Non-pigmented ciliary epithelial cell (primary cell): ENCODE results near the gene ZNF385B.

Experiments used
- DNase-seq: peaks from one replicate; pipeline ENCODE4 v3.0.0-alpha.2; 2010; ENCODE audit warnings: low read depth

ZNF385B gene

DNA sequence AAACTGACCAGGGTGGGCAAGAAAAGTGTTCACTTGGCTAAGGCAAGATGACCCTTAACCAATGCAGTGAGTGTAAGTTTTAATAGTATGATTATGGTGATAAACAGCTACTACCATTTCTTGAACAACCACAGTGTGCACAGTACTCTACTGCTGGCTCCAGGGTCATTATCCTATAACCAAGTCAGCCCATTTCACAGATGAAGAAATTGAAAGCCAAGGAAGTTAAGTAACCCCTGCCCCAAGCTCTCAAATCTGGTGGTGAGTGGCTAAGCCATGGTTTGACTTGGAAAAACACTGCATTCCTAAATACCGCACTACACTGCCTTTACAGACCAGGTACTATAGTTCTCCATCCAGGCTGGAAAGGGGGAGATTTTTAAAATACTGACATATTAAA lies 5.7 kb downstream of the ZNF385B start:
- DNase-seq, result no peak

- no peak for DNase-seq
Observed at GRCh38 chr2:179854891-179855290, 6.5 kb downstream of the ZNF385B start.

DNA sequence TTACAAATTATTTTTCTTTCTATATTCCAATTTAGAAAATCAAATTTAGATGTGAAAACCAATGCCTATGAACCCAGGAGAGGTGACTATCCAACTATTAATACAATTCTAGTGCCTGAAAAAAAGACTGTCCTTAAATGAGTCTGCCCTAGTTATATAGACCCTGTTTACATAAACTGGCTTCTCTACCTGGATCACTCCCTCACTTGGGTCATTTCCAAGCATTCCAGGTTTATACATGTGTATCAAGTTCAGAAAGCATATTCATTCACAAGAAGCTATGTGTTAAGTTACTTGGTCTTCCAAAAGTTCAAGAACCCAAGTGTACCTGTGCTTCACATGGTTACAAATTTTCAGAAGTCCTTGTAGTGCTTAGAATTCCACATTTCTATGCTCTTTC lies 8.3 kb downstream of the ZNF385B start:
- DNase-seq, result no peak

GRCh38 chr2:179850188-179850587 lies 11.2 kb downstream of the ZNF385B start:
- peak; percentile 38 for DNase-seq

GRCh38 chr2:179849719-179850118 lies 11.7 kb downstream of the ZNF385B start:
- no peak for DNase-seq

GRCh38 chr2:179843541-179843940 lies 17.9 kb downstream of the ZNF385B start:
- DNase-seq, result no peak

GRCh38 chr2:179842498-179843153 lies 18.8 kb downstream of the ZNF385B start:
- DNase-seq, result no peak

DNA sequence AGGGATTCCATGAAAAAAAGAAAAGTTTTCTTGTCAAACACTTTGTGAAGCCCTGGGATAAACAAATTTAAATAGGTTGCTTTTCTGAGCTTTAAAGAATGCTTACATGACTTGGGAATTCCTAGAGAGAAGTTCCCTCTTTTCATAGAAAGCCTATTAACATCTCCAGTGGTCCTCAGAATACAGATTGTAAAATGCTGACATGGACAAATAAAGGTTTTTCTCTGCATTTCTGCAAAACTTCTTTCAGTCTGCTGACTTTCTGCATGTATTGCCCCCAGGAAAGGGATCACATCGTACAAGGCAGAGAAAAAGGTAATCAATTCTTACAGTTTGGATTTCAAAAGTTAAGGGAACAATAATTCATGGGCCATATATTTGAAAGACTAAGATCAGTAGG lies 20.6 kb downstream of the ZNF385B start:
- no peak for DNase-seq

DNA sequence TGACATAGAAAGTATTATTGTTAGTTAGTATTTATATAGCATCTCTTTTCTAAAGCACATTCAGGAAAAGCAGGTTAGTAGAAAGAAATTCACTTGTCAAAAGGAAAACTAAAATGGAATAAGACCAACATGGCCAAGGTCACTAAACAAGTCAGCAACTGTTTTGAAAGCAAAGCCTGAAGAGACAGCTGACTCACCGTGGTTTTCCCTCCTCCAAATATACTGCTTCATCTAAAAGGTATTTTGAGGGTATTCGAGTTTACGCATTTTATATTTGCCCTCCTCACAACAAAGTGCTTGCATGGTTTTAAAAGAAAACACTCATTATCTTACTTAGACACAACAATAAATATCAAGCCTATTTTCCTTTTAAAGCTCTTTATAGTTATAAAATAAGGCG lies 24.0 kb downstream of the ZNF385B start:
- peak; percentile 63 for DNase-seq

- no peak for DNase-seq
Observed at GRCh38 chr2:179830043-179830787, 31.2 kb downstream of the ZNF385B start.

DNA sequence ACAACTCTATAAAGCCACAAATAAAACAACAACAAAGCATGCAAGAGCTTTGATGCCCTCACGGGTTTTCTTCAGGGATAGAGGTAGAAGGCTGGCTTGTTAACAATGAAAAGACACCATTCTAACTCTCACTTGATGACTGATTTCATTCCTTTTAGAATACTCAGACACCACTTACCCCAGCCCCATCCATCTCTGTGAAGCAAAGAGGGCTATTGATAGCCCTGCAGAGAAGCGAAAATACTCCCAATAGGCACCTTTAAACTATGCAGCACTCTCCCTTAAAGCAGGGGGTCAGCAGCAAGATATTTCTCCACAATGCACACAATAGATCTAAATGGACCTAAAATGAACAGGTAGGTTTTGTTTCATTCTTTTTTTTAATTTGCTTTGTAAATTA lies 35.1 kb downstream of the ZNF385B start:
- DNase-seq, result no peak

DNA sequence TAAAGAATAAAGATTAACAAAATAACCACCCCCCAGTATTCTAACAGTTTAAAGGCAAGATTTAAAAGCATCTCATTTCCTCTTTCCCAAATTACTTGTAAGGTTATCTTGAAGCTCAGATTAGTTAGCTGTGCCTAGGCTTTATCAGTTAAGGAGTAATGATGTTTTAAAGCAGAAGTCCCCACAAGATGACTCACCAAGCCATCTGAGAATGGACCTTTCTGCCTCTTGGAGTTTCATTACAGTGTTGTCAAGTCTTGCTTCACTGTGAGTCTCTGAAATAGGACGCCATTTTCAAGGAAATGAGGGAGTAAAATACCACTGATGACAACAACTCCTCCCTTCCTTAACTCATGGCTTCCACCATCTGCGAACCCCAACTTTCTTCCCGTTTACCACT lies 35.9 kb downstream of the ZNF385B start:
- no peak for DNase-seq

DNA sequence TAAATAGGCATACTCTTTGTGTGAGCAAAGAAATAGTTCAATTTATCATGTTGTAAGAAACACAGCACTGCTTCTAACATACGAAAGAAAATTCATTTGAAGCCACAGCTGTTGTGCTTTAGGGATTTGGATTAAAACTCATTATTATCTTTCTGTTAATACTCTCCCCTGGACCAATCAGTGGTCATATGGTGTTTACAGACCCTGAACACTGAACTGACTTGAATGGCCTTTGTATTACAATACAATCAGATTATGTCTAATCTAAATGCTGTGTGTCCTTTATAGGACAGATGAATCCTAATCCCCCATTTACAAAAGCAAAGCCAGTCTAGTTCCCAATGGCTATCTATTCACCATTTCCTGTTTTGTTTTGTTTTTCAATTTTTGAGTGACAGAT lies 36.5 kb downstream of the ZNF385B start:
- no peak for DNase-seq

GRCh38 chr2:179822540-179822939 lies 38.9 kb downstream of the ZNF385B start:
- DNase-seq, result no peak

GRCh38 chr2:179818546-179818945 lies 42.9 kb downstream of the ZNF385B start:
- DNase-seq, result peak; percentile 37

GRCh38 chr2:179817181-179817841 lies 44.1 kb downstream of the ZNF385B start:
- no peak for DNase-seq

DNA sequence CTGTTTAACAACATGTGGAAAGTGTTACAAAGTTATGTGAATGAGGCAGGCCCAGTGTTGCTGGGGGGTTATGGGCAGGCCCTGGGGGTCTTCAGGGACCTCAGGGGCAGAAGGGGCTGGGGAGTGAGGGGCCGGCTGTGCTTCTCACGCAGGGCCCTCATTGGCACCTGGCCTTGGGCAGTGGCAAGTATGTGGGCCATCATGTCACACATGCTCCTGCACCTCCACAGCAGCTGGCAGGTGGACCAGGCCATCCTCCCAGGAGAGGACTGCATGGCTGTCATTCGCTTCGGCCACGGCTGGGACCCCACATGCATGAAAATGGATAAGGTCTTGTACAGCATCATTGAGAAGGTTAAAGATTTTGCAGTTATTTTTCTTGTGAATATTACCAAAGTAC lies 47.4 kb downstream of the ZNF385B start:
- no peak for DNase-seq

GRCh38 chr2:179812501-179812900 lies 48.9 kb downstream of the ZNF385B start:
- no peak for DNase-seq

DNA sequence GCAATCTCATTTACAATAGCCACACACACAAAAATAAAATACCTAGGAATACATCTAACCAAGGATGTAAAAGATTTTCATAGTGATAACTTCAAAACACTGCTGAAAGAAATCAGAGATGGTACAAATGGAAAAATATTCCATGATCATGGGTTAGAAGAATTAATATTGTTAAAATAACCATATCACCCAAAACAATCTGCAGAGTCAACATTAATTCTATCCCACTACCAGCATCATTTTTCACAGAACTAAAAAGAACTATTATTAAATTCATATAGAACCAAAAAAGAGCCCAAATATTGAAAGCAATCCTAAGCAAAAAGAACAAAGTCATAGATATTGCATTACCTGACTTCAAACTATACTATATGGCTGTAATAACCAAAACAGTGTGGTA lies 50.4 kb downstream of the ZNF385B start:
- DNase-seq, result no peak

DNA sequence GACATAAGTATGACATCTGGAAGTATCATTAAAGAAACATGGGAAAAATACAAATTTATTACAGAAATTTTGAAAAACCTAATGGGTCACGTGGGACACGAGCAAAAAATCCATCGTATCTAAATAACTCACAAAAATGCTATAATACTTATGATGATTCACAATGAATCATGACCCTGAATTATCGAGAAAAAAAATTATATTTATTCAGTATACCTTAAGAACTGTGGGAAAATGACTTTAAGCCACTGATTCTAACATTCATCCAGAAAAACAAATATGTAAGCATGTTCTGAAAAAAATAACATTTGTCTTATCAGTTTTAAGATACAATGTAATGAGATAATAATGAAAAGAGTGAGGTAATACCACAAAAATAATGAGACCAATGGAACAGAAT lies 51.8 kb downstream of the ZNF385B start:
- DNase-seq, result no peak

- DNase-seq, result no peak
Observed at GRCh38 chr2:179805001-179805400, 56.4 kb downstream of the ZNF385B start.

- no peak for DNase-seq
Observed at GRCh38 chr2:179804206-179804605, 57.2 kb downstream of the ZNF385B start.
